Ishikawa (cell line): ENCODE results near the gene SORT1.

ENCODE experiments used
- CEBPB ChIP-seq: IDR thresholded peaks from 2 replicates; pipeline ENCODE4 v1.6.1; 2012
- CREB1 ChIP-seq: IDR thresholded peaks from 2 replicates; pipeline ENCODE4 v1.6.1; 2012; ENCODE audit warnings: low read depth
- EGR1 ChIP-seq: IDR thresholded peaks from 2 replicates; pipeline ENCODE4 v1.6.1; 2012
- EP300 ChIP-seq: IDR thresholded peaks from 2 replicates; pipeline ENCODE4 v1.6.1; 2012; ENCODE audit warnings: borderline replicate concordance
- FOXM1 ChIP-seq: IDR thresholded peaks from 2 replicates; pipeline ENCODE4 v1.6.1; 2012; ENCODE audit warnings: low read depth, borderline replicate concordance
- NFIC ChIP-seq: IDR thresholded peaks from 2 replicates; pipeline ENCODE4 v1.6.1; 2012
- RAD21 ChIP-seq: IDR thresholded peaks from 2 replicates; pipeline ENCODE4 v1.6.1; 2012; ENCODE audit warnings: low read depth
- TAF1 ChIP-seq: IDR thresholded peaks from 2 replicates; pipeline ENCODE4 v1.6.1; 2012; ENCODE audit warnings: low read depth, mild to moderate bottlenecking
- TCF12 ChIP-seq: IDR thresholded peaks from 2 replicates; pipeline ENCODE4 v1.6.1; 2012; ENCODE audit warnings: low read depth
- TEAD4 ChIP-seq: IDR thresholded peaks from 2 replicates; pipeline ENCODE4 v1.6.1; 2012
- YY1 ChIP-seq: IDR thresholded peaks from 2 replicates; pipeline ENCODE4 v1.6.1; 2012; ENCODE audit warnings: low read depth
- ZBTB7A ChIP-seq: IDR thresholded peaks from 2 replicates; pipeline ENCODE4 v1.6.1; 2012; ENCODE audit warnings: low read depth
- TF ChIP-seq, protein P1 (sequence below): IDR thresholded peaks from 2 replicates; pipeline ENCODE4 v1.6.1; 2012
- TF ChIP-seq, protein P2 (sequence below): IDR thresholded peaks from 2 replicates; pipeline ENCODE4 v1.6.1; 2012
- TF ChIP-seq, protein P3 (sequence below): IDR thresholded peaks from 2 replicates; pipeline ENCODE4 v1.6.1; 2012; ENCODE audit warnings: low read depth, mild to moderate bottlenecking

The SORT1 gene

DNA sequence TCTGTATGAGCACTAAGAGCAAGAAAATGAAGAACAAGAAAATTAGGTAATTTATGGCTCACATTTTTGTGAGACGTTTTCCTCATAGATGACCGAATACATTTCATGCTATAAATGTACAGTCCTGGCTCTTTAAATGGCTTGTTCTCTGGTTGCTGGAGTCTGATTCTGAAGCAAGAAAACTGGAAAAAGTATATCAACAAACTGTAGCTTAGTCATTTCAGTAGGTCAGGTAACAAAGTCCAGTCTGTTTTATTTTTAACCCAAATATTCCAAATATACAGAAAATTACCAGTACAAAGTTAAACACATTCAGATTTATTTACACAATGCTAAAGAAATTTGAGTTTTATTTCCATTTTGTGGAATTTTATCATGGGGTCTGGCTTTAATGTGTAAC lies 88.4 kb downstream of the SORT1 start:
- TF ChIP-seq TCF12 (no peak), TEAD4 (no peak), EP300 (no peak), FOXM1 (no peak), TAF1 (no peak), NFIC (no peak), EGR1 (no peak), YY1 (no peak), ZBTB7A (no peak), CEBPB (no peak), CREB1 (no peak), RAD21 (no peak)
- TF ChIP-seq, protein P1, sequence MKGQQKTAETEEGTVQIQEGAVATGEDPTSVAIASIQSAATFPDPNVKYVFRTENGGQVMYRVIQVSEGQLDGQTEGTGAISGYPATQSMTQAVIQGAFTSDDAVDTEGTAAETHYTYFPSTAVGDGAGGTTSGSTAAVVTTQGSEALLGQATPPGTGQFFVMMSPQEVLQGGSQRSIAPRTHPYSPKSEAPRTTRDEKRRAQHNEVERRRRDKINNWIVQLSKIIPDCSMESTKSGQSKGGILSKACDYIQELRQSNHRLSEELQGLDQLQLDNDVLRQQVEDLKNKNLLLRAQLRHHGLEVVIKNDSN = no peak
- TF ChIP-seq, protein P2, sequence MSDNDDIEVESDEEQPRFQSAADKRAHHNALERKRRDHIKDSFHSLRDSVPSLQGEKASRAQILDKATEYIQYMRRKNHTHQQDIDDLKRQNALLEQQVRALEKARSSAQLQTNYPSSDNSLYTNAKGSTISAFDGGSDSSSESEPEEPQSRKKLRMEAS = no peak
- TF ChIP-seq, protein P3, sequence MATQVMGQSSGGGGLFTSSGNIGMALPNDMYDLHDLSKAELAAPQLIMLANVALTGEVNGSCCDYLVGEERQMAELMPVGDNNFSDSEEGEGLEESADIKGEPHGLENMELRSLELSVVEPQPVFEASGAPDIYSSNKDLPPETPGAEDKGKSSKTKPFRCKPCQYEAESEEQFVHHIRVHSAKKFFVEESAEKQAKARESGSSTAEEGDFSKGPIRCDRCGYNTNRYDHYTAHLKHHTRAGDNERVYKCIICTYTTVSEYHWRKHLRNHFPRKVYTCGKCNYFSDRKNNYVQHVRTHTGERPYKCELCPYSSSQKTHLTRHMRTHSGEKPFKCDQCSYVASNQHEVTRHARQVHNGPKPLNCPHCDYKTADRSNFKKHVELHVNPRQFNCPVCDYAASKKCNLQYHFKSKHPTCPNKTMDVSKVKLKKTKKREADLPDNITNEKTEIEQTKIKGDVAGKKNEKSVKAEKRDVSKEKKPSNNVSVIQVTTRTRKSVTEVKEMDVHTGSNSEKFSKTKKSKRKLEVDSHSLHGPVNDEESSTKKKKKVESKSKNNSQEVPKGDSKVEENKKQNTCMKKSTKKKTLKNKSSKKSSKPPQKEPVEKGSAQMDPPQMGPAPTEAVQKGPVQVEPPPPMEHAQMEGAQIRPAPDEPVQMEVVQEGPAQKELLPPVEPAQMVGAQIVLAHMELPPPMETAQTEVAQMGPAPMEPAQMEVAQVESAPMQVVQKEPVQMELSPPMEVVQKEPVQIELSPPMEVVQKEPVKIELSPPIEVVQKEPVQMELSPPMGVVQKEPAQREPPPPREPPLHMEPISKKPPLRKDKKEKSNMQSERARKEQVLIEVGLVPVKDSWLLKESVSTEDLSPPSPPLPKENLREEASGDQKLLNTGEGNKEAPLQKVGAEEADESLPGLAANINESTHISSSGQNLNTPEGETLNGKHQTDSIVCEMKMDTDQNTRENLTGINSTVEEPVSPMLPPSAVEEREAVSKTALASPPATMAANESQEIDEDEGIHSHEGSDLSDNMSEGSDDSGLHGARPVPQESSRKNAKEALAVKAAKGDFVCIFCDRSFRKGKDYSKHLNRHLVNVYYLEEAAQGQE = no peak

DNA sequence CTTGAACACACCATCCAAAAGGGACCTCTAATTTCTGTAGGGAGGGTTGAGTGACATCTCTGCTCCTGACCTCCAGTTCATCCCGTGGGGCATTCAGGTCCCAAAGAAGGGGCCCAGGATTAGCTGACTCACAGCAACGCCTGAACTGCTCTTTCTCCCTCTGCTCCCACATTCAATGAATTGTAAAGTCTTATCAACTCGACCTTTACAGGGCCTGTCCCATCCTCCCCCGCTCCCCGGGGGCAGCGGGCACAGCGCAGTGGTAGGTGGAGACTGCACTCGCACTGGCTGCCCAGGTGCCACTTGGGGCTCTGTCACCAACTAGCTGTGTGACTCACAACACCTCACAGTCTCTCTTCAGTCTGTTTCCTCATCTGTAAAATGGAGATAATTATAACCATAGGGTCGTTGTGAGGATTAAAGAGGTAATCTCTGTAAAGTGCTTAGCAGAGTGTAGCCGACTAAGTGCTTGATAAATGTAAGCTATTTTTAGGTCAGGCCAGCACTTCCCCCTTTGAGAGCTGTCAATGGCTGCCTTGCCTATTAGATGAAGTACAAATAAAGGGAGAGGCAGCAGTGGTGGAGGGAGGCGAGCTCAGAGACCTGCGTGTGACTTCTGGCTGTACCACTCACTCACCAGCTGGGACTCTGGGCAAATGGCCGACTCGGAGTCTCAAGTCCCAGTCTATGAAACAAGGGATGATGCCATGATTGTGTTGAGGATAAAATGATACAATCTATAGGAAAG lies 90.3 kb downstream of the SORT1 start:
- TF ChIP-seq EP300 (no peak), ZBTB7A (no peak), CREB1 (no peak), CEBPB (no peak), EGR1 (no peak), TAF1 (no peak)
- TF ChIP-seq, protein P3 = no peak

DNA sequence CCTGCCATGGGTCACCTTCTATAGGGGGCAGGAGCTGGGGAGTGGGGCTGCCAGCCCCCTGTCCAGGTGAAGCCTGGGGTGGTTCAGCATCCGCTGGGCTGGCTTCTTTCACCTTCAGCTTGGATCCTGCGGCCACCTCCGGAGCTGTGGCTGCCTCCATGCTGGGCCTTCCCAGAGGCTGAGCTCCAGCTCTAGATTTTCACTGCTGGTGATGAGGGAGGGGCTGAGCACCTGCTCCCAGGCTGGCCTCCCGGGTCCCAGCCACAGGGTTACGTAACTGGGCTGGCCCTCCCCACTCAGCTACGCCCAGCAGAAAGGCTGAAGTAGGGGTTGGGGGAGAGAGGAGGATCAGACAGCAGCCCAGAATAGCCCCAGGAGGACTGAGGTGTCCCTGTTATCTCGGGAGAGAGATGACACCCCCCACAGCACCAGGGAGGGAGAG lies 90.9 kb downstream of the SORT1 start, which contains the start of gene MYBPHL:
Gene MYBPHL, minus strand, starts transcription at position 180 of the 442 bp plus-strand sequence. Its CDS starts 20 bp downstream, at position 160.
- TF ChIP-seq EP300 = no peak
- no peak for TF ChIP-seq TCF12
- no peak for TF ChIP-seq ZBTB7A
- TF ChIP-seq, protein P1 = no peak
- TF ChIP-seq, protein P3 = no peak
- TF ChIP-seq, protein P2 = no peak
- no peak for TF ChIP-seq YY1
- no peak for TF ChIP-seq CEBPB
- no peak for TF ChIP-seq NFIC

DNA sequence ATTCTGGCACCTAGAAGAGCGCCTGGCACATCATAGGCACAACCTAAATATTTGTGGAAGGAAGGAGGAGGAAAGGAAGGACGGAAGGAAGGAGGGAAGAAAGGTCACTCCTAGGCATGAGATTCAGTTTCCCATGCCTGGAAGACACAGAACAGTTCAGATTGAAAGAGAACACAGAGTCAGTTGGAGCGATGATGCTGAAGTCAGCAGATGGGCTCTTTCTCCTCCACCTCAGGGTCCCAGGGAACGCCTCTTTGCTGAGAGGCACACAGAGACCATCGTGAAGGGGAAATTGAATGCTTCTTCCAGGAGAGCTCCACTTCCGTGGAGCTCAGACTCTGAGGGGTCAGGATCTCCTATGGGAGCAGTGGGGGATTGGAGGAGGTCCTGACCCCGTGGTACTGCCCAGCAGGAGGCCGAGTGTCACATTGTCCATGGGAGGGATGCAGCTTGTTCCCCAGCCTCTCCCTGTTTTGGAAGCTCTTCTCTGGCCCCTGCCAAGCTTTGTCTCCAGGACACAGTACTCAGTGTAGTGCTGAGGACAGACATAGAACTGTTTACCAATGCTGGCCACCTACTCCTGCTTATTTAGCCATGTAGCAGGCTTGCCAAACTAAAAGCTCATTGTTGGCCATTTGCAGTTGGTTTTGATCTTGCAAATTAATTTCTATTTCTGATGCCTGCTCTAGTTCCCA lies 93.3 kb downstream of the SORT1 start:
- TF ChIP-seq CEBPB = no peak
- no peak for TF ChIP-seq YY1
- TF ChIP-seq EGR1 = no peak
- no peak for TF ChIP-seq TCF12
- TF ChIP-seq, protein P2 = no peak
- TF ChIP-seq TAF1 = no peak
- TF ChIP-seq, protein P1 = no peak
- no peak for TF ChIP-seq RAD21
- no peak for TF ChIP-seq CREB1
- TF ChIP-seq, protein P3 = no peak
- no peak for TF ChIP-seq TEAD4
- no peak for TF ChIP-seq FOXM1
- no peak for TF ChIP-seq EP300
- no peak for TF ChIP-seq NFIC
- TF ChIP-seq ZBTB7A = no peak
